Spleen (tissue), 11 donors: ENCODE measurements around the gene LRRC49. TPM values are rescaled to one million over a fixed set of nuclear protein-coding genes. Genes with fewer than 3 reads are reported as not detected.

Experiments
- DNase-seq: peaks from one replicate; pipeline ENCODE4 v3.0.0-alpha.2; 2020
- H3K27ac ChIP-seq, 8 donors: fragments of 200-600 bp; sonication (generic) in 7 of 8; 1 replicate in 4 of 8; 2 replicates in 4 of 8; pipeline versions ENCODE4 v1.5.0 to v1.8.0; 2016 to 2021; ENCODE audit warnings: inconsistent platforms in 4 of 8, mild to moderate bottlenecking in 4 of 8, moderate library complexity in 1 of 8
- H3K27me3 ChIP-seq, 7 donors: fragments of 200-600 bp; sonication (generic) in 6 of 7; replicated peaks in 1 of 7; 1 replicate in 4 of 7; 2 replicates in 3 of 7; pipeline versions ENCODE4 v1.5.0 to v1.8.0; 2016 to 2021; ENCODE audit warnings: inconsistent platforms in 3 of 7, mild to moderate bottlenecking in 1 of 7
- H3K36me3 ChIP-seq, 6 donors: fragments of 200-600 bp; sonication (generic) in 5 of 6; 1 replicate in 4 of 6; 2 replicates in 2 of 6; pipeline versions ENCODE4 v1.5.0 to v1.8.0; 2016 to 2021; ENCODE audit warnings: inconsistent platforms in 2 of 6
- H3K4me1 ChIP-seq, 6 donors: fragments of 200-600 bp; sonication (generic) in 5 of 6; 1 replicate in 3 of 6; 2 replicates in 3 of 6; pipeline versions ENCODE4 v1.5.0 to v1.8.0; 2016 to 2021; ENCODE audit warnings: inconsistent platforms in 3 of 6
- H3K4me3 ChIP-seq, 8 donors: fragments of 200-600 bp; sonication (generic) in 7 of 8; 1 replicate in 4 of 8; 2 replicates in 4 of 8; pipeline versions ENCODE4 v1.5.0 to v1.8.0; 2016 to 2021; ENCODE audit warnings: inconsistent platforms in 4 of 8, mild to moderate bottlenecking in 4 of 8, moderate library complexity in 2 of 8
- H3K9me3 ChIP-seq, 8 donors: fragments of 200-600 bp; sonication (generic) in 7 of 8; 1 replicate in 4 of 8; 2 replicates in 4 of 8; pipeline versions ENCODE4 v1.5.0 to v1.8.0; 2016 to 2021; ENCODE audit warnings: inconsistent platforms in 4 of 8
- CTCF ChIP-seq, 11 experiments: fragments of 200-600 bp in 7 of 11; fragments of 450-650 bp in 4 of 11; sonication (generic) in 4 of 11; IDR thresholded peaks in 8 of 11; conservative IDR thresholded peaks in 3 of 11; 1 replicate in 7 of 11; 2 replicates in 4 of 11; pipeline versions ENCODE4 v1.4.0 to v1.8.0; 2016 to 2021; ENCODE audit warnings: antibody characterized with exemption in 11 of 11, inconsistent platforms in 4 of 11, mild to moderate bottlenecking in 1 of 11
- POLR2A ChIP-seq, 3 donors: fragments of 450-650 bp; IDR thresholded peaks; one replicate each; pipeline ENCODE4 v1.5.1; 2017; ENCODE audit warnings: antibody characterized with exemption in 3 of 3, mild to moderate bottlenecking in 1 of 3
- POLR2AphosphoS5 ChIP-seq, 3 donors: sonication (generic); formaldehyde crosslinking; IDR thresholded peaks; one replicate each; pipeline ENCODE4 v1.5.1; 2017; ENCODE audit warnings: antibody characterized with exemption in 3 of 3
- WGBS, 5 donors: extraction: QIAGEN DNeasy Blood & Tissue Kit in 3 of 5; methylation state at CpG; one replicate each; pipeline versions ENCODE4 v1.1.5 to v1.1.7; 2013 to 2018; 5-methylcytosine and 5-hydroxymethylcytosine counted together
- intact Hi-C: fragments of 100-400 bp; cut with DNase I; formaldehyde crosslinking; loops from one replicate; pipeline ENCODE4 v1.15.0; 2023; ENCODE audit warnings: low total_unique reads
- polyA plus RNA-seq, 3 donors: library from polyadenylated mRNA; stranded (reverse); fragments of 200-250 nt; gene quantifications; one replicate each; pipeline ENCODE4 v1.2.1, GENCODE V29; 2013
- total RNA-seq, 7 donors: library from RNA; depleted of rRNA in 3 of 7; stranded (reverse); fragments of >200 nt in 3 of 7; fragmentation: NEBNext Ultra II Directional in 4 of 7; extraction: Animal tissue kit (Norgen Biotek cat#: 25700) in 4 of 7; gene quantifications; one replicate each; pipeline versions ENCODE4 v1.1.0 to v1.2.1, GENCODE V29; 2016 to 2021
- donor health status: healthy with polysubstance abuse.
- donor health status: DM: no; HTN: no; CAD: no; lungs with moderate emphysema.
- donor health status: DM: no; HTN: no; CAD: no.
- donor health status: Bipolar disorder and iron deficiency.
- donor health status: healthy.
- donor health status: DM: no; HTN: no; CAD: no.
- donor health status: DM: yes; HTN: yes; CAD: no.

Gene LRRC49
- total and polyA plus RNA-seq, 10 donors = 0.62 to 4.1 (median 2.4) TPM

DNA sequence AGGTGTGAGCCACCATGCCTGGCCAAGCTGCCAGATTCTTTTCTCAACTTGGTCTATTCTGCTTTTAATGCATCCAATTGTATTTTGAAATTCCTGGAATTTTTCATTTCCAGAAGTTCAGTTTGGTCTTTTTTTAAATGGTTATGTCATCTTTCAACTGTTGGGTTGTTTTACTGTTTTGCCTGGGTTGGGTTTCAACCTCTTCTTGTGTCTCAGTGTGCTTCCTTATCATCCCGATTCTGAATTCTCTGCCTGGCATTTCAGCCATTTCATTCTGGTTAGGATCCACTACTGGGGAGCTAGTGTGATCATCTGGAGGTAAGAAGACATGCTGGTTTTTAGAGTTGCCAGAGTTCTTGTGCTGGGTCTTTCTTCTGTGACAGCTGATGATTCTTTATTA lies 61.5 kb downstream of the LRRC49 start:
- 88 to 99% (median 94%) methylated on average over 1 of the region's 1 CpG for WGBS, 5 donors
- no peak overlapping the region for H3K27ac ChIP-seq
- peaks cover 0 to 14% (median 0%) of the 10 kb centered on the region in 7 donors for H3K27me3 ChIP-seq
- peaks cover 0 to 15% (median 11%) of the 10 kb centered on the region in 8 donors for H3K9me3 ChIP-seq
- intact Hi-C loops = no loop called here
- H3K4me3 ChIP-seq = no peak overlapping the region
- TF ChIP-seq CTCF (IDR thresholded peaks at IDR 0.05 in 8 of 11, conservative IDR thresholded peaks at IDR 0.05 in 3 of 11) (no peak), POLR2AphosphoS5 (IDR thresholded peaks at IDR 0.05) (no peak), POLR2A (IDR thresholded peaks at IDR 0.05) (no peak)
- DNase-seq = no peak
- no peaks in the 10 kb centered on the region for H3K4me1 ChIP-seq
- no peaks in the 10 kb centered on the region for H3K36me3 ChIP-seq

DNA sequence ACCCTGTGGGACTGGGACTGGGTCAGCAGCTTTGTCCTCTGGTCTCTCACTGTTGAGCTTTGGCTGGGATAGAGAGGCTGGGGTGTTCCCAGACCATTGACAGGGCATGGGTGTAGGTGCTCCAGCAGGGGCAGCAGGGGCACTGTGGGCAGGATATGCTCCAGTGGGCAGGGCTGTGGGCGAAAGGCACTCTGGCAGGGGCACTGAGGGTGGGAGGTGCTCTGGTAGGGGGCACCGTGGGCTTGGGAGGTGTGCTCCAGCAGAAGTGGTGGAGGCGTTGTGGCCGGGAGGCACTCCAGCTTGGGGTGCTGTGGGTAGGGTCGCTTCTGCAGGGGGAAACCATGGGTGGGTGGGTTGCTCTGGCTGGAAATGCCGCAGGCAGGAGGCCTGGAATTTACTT lies 62.1 kb downstream of the LRRC49 start:
- Histone ChIP-seq H3K27ac (no peak overlapping the region), H3K4me1 (no peaks in the 10 kb centered on the region), H3K27me3 (peaks cover 0 to 14% (median 0%) of the 10 kb centered on the region in 7 donors), H3K4me3 (no peak overlapping the region), H3K9me3 (peaks cover 0 to 15% (median 11%) of the 10 kb centered on the region in 8 donors), H3K36me3 (no peaks in the 10 kb centered on the region)
- intact Hi-C loops = no loop called here
- no peak for DNase-seq
- no peak for TF ChIP-seq POLR2A (IDR thresholded peaks at IDR 0.05)
- TF ChIP-seq CTCF (IDR thresholded peaks at IDR 0.05 in 8 of 11, conservative IDR thresholded peaks at IDR 0.05 in 3 of 11) = no peak
- TF ChIP-seq POLR2AphosphoS5 (IDR thresholded peaks at IDR 0.05) = no peak
- 84 to 93% (median 85%) methylated on average over 6 of the region's 6 CpGs for WGBS, 5 donors

DNA sequence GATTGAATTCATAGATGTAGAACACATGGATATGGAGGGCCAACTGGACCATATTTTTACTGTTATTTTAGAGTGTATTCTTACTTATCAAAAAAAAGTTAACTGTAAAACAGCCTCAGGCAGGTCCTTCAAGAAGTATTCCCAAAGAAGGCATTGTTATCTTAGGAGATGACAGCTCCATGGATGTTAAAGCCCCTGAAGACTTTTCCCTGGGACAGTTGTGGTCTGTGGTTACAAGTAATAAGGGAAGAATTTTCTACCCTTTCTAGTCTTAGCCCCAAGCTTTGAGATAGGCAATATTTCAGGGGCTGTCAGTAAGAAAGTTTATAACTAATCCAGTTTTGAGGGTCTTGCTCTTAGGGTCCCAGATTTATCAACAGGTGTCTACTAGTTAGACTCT lies 62.5 kb downstream of the LRRC49 start:
- H3K27ac ChIP-seq = no peak overlapping the region
- H3K4me1 ChIP-seq = no peaks in the 10 kb centered on the region
- H3K27me3 ChIP-seq = peaks cover 0 to 14% (median 0%) of the 10 kb centered on the region in 7 donors
- intact Hi-C loops = no loop called here
- H3K9me3 ChIP-seq = peaks cover 0 to 15% (median 11%) of the 10 kb centered on the region in 8 donors
- no peak for DNase-seq
- TF ChIP-seq POLR2A (IDR thresholded peaks at IDR 0.05) (no peak), CTCF (IDR thresholded peaks at IDR 0.05 in 8 of 11, conservative IDR thresholded peaks at IDR 0.05 in 3 of 11) (no peak), POLR2AphosphoS5 (IDR thresholded peaks at IDR 0.05) (no peak)
- no peaks in the 10 kb centered on the region for H3K36me3 ChIP-seq
- H3K4me3 ChIP-seq = no peak overlapping the region

DNA sequence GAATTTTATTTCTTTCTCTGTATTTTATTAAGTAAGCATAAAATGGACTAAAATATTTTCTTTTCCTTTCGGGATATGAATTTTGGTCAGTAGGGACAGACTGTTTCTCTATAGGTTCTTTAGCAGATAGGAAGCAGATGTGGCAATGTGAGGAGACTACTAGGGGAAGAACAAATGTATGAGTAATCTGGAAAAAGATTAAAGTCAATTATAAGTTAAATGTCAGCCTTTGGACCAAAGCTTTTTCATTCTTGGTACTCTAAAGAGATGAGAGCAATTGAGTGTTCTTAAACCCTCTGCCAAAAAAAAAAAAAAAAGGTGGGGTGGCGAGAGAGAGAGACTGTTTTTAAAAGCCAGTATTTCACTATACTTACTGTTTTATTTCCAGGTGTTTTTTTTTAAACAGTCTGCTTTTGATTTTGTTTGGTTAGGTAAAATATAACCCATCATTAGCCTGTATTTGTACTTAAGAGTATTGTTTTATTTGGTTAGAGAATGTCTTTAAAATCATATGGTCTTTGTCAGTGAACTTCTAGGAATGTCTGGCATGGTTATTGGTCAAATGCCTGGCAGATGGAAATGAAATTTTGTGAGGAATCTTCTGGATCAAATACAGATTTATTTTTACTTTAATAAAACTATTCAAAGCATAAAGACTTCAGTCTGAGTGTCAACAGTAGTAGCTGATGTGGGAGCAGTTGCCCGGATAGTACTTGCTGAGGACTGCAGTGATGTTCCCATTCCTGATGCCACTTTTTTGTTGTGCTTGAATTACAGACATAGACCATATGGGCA lies 63.8 kb downstream of the LRRC49 start:
- intact Hi-C loops = no loop called here
- TF ChIP-seq CTCF (IDR thresholded peaks at IDR 0.05 in 8 of 11, conservative IDR thresholded peaks at IDR 0.05 in 3 of 11) = no peak
- TF ChIP-seq POLR2AphosphoS5 (IDR thresholded peaks at IDR 0.05) = no peak
- no peak for TF ChIP-seq POLR2A (IDR thresholded peaks at IDR 0.05)
- Histone ChIP-seq H3K4me3 (no peak overlapping the region), H3K4me1 (no peaks in the 10 kb centered on the region), H3K9me3 (peaks cover 0 to 4% (median 3%) of the 10 kb centered on the region in 8 donors), H3K27ac (no peak overlapping the region), H3K27me3 (peaks cover 0 to 14% (median 0%) of the 10 kb centered on the region in 7 donors), H3K36me3 (no peaks in the 10 kb centered on the region)
- WGBS, 5 donors = 70 to 91% (median 85%) methylated on average over 3 of the region's 3 CpGs
- no peak for DNase-seq
